Measurements from ENCODE around the gene PLPP3.

PLPP3 gene

DNA sequence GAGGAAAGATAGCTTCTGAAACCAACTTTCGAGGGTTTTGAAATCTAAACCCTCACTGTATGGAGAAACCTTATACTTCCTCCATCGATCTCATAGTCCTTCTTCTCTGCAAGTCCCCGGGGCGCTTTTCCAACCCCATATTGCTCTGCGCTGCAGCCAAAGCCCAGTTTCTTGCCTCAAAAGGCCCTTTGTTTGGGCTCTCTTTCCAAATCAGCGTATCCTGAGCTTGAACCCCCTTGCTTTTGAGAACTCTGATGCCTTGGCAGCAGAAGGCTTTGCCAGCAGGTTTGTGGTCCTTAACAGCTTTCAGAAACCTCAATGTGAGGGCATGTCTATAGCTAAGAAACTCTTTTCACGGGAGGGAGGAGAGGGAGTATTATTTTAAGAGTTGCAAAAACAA is 21.6 kb downstream of the PLPP3 start:
- Histone ChIP-seq H3K27ac (ENCODE audit: insufficient read depth in 1 of 2, low read depth in 1 of 2, low read length in 2 of 2, poor library complexity in 1 of 2, severe bottlenecking in 2 of 2) (no peak overlapping the region), H3K4me1 (ENCODE audit: control extremely low read depth in 1 of 4, control insufficient read depth in 4 of 4, insufficient read depth in 4 of 4, low read length in 3 of 4) (no peaks in the 10 kb centered on the region), H3K4me3 (ENCODE audit: control insufficient read depth in 1 of 7, extremely low read depth in 1 of 7, insufficient read depth in 4 of 7, low read depth in 2 of 7, low read length in 6 of 7) (no peak overlapping the region), H3K27me3 (replicated peaks in 2 of 5; ENCODE audit: control insufficient read depth in 4 of 5, insufficient read depth in 5 of 5, low read length in 4 of 5) (no peaks in the 10 kb centered on the region), H3K9me3 (ENCODE audit: control extremely low read depth in 1 of 5, control insufficient read depth in 4 of 5, insufficient read depth in 2 of 5, low read depth in 1 of 5, low read length in 4 of 5) (no peaks in the 10 kb centered on the region), H3K36me3 (ENCODE audit: control insufficient read depth in 4 of 4, insufficient read depth in 4 of 4, low read length in 3 of 4) (no peaks in the 10 kb centered on the region)
- POLR2A ChIA-PET: no interaction called here
- CTCF ChIA-PET: interaction anchor here (0.6 to 1.4 kb wide), 3 partner anchors 16 to 29 kb away, joined by 3 to 4 read pairs (median 3); no protein-coding TSS in a partner anchor
- 97% methylated on average over 5 of the region's 7 CpGs for WGBS (ENCODE audit: insufficient coverage)
- DNase-seq: no peak

DNA sequence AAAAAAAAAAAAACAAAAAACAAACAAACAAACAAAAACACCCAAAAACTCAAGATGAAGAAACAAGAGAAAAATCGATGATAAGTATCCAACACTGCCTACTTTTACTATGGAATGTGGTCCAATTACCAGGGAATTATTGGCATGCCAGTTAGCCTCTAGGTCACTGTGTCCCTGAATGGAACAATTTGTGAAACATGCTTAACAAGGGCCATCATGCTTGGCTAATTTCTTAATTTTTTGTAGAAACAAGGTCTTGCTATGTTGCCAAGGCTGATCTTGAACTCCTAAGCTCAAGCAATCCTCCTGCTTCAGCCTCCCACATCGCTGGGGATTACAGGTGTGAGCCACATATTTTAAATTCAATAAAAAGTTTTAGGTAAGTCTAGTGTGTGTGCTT is 23.9 kb downstream of the PLPP3 start:
- no peak for DNase-seq
- no peak overlapping the region for H3K4me3 ChIP-seq (ENCODE audit: control insufficient read depth in 1 of 7, extremely low read depth in 1 of 7, insufficient read depth in 4 of 7, low read depth in 2 of 7, low read length in 6 of 7)
- H3K27ac ChIP-seq (ENCODE audit: insufficient read depth in 1 of 2, low read depth in 1 of 2, low read length in 2 of 2, poor library complexity in 1 of 2, severe bottlenecking in 2 of 2): no peak overlapping the region
- H3K27me3 ChIP-seq (replicated peaks in 2 of 5; ENCODE audit: control insufficient read depth in 4 of 5, insufficient read depth in 5 of 5, low read length in 4 of 5): no peaks in the 10 kb centered on the region
- ChIA-PET POLR2A (no interaction called here), CTCF (no interaction called here)
- H3K36me3 ChIP-seq (ENCODE audit: control insufficient read depth in 4 of 4, insufficient read depth in 4 of 4, low read length in 3 of 4): no peaks in the 10 kb centered on the region
- H3K4me1 ChIP-seq (ENCODE audit: control extremely low read depth in 1 of 4, control insufficient read depth in 4 of 4, insufficient read depth in 4 of 4, low read length in 3 of 4): no peaks in the 10 kb centered on the region
- H3K9me3 ChIP-seq (ENCODE audit: control extremely low read depth in 1 of 5, control insufficient read depth in 4 of 5, insufficient read depth in 2 of 5, low read depth in 1 of 5, low read length in 4 of 5): no peaks in the 10 kb centered on the region
- WGBS (ENCODE audit: insufficient coverage): 100% methylated on average over 1 of the region's 2 CpGs

DNA sequence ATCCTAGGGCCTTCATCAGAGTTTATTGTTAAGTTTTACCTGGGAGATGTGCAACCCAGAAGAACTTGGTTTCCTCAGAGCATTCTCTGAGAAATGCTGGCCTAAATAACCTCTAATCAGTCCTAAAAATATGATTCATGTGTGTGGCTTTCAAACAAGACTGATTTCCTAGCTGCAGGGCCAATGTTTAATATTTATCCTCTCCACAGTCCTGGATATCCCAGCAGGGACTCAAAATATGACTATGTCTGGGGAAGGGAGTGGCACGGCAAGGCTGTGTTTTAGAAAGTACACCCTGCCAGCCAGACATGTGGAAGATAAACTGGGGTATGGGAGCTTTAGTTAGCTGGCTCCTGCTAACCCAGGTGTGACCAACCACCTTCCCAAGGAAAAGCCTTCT is 26.3 kb downstream of the PLPP3 start:
- no peak for DNase-seq
- Histone ChIP-seq H3K27ac (ENCODE audit: insufficient read depth in 1 of 2, low read depth in 1 of 2, low read length in 2 of 2, poor library complexity in 1 of 2, severe bottlenecking in 2 of 2) (no peak overlapping the region), H3K4me1 (ENCODE audit: control extremely low read depth in 1 of 4, control insufficient read depth in 4 of 4, insufficient read depth in 4 of 4, low read length in 3 of 4) (no peaks in the 10 kb centered on the region), H3K27me3 (replicated peaks in 2 of 5; ENCODE audit: control insufficient read depth in 4 of 5, insufficient read depth in 5 of 5, low read length in 4 of 5) (no peaks in the 10 kb centered on the region), H3K4me3 (ENCODE audit: control insufficient read depth in 1 of 7, extremely low read depth in 1 of 7, insufficient read depth in 4 of 7, low read depth in 2 of 7, low read length in 6 of 7) (no peak overlapping the region), H3K36me3 (ENCODE audit: control insufficient read depth in 4 of 4, insufficient read depth in 4 of 4, low read length in 3 of 4) (no peaks in the 10 kb centered on the region), H3K9me3 (ENCODE audit: control extremely low read depth in 1 of 5, control insufficient read depth in 4 of 5, insufficient read depth in 2 of 5, low read depth in 1 of 5, low read length in 4 of 5) (no peaks in the 10 kb centered on the region)
- POLR2A ChIA-PET: no interaction called here
- CTCF ChIA-PET: no interaction called here
- WGBS (ENCODE audit: insufficient coverage): no CpG with 5 or more reads among the region's 1 CpG

DNA sequence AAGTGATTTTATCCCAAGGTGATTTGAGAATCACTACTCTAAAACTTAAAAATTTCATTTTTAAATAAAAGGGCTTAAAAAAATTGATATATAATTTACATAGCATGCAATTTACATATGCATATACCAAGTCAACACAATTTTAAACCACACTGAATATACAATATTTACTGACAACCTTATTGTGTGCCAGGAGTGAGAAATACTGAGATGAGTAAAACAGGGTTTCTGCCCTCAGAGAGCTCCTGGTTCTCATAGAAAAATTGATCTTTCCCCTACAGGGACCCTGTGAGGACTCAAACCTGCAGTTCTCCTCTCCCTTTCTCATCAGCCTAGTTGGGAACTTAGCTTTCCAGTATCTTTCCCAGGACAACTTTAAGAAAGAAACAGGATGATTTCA is 27.0 kb downstream of the PLPP3 start:
- no peaks in the 10 kb centered on the region for H3K36me3 ChIP-seq (ENCODE audit: control insufficient read depth in 4 of 4, insufficient read depth in 4 of 4, low read length in 3 of 4)
- H3K9me3 ChIP-seq (ENCODE audit: control extremely low read depth in 1 of 5, control insufficient read depth in 4 of 5, insufficient read depth in 2 of 5, low read depth in 1 of 5, low read length in 4 of 5): no peaks in the 10 kb centered on the region
- H3K27me3 ChIP-seq (replicated peaks in 2 of 5; ENCODE audit: control insufficient read depth in 4 of 5, insufficient read depth in 5 of 5, low read length in 4 of 5): no peaks in the 10 kb centered on the region
- ChIA-PET POLR2A (no interaction called here), CTCF (no interaction called here)
- H3K4me3 ChIP-seq (ENCODE audit: control insufficient read depth in 1 of 7, extremely low read depth in 1 of 7, insufficient read depth in 4 of 7, low read depth in 2 of 7, low read length in 6 of 7): no peak overlapping the region
- no peak overlapping the region for H3K27ac ChIP-seq (ENCODE audit: insufficient read depth in 1 of 2, low read depth in 1 of 2, low read length in 2 of 2, poor library complexity in 1 of 2, severe bottlenecking in 2 of 2)
- DNase-seq: no peak
- H3K4me1 ChIP-seq (ENCODE audit: control extremely low read depth in 1 of 4, control insufficient read depth in 4 of 4, insufficient read depth in 4 of 4, low read length in 3 of 4): no peaks in the 10 kb centered on the region

DNA sequence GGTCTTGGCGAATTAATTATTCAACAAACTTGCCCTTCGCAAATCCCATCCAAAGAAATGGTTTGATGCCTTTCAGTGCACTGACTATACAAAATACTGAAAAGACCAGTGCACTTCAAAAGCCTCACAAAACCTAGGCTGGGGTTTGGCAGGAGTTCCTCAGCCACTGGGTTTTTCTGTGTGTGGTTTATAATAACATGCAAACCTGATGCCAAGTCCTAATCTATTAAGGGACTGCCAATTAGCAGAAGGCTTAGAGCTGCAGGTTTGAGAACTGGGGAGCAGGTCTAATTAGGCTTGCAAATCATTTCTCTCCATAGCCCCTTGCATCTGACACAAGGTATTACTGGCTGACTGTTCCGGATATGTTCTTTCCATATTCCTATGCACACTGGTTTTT is 27.7 kb downstream of the PLPP3 start:
- WGBS (ENCODE audit: insufficient coverage): no CpG with 5 or more reads among the region's 3 CpGs
- ChIA-PET CTCF (no interaction called here), POLR2A (no interaction called here)
- Histone ChIP-seq H3K4me1 (ENCODE audit: control extremely low read depth in 1 of 4, control insufficient read depth in 4 of 4, insufficient read depth in 4 of 4, low read length in 3 of 4) (no peaks in the 10 kb centered on the region), H3K9me3 (ENCODE audit: control extremely low read depth in 1 of 5, control insufficient read depth in 4 of 5, insufficient read depth in 2 of 5, low read depth in 1 of 5, low read length in 4 of 5) (no peaks in the 10 kb centered on the region), H3K36me3 (ENCODE audit: control insufficient read depth in 4 of 4, insufficient read depth in 4 of 4, low read length in 3 of 4) (no peaks in the 10 kb centered on the region), H3K27me3 (replicated peaks in 2 of 5; ENCODE audit: control insufficient read depth in 4 of 5, insufficient read depth in 5 of 5, low read length in 4 of 5) (no peaks in the 10 kb centered on the region), H3K27ac (ENCODE audit: insufficient read depth in 1 of 2, low read depth in 1 of 2, low read length in 2 of 2, poor library complexity in 1 of 2, severe bottlenecking in 2 of 2) (no peak overlapping the region), H3K4me3 (ENCODE audit: control insufficient read depth in 1 of 7, extremely low read depth in 1 of 7, insufficient read depth in 4 of 7, low read depth in 2 of 7, low read length in 6 of 7) (no peak overlapping the region)
- no peak for DNase-seq

DNA sequence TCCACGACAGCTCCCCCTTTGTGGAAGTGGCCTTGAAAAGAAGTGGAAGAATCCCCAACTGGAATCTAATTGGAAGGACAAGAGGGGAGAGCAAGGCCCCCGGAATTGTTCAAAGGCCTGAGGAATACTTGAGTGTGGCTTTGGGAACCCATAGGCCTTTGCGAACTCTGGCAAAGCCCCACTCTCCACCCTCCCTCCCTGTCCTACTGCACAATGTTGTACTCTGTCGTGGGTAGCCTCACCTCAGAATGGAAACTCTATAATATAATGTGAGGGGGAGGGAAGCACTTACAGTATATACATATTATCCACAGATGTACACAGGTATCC is 28.5 kb downstream of the PLPP3 start:
- Histone ChIP-seq H3K4me1 (ENCODE audit: control extremely low read depth in 1 of 4, control insufficient read depth in 4 of 4, insufficient read depth in 4 of 4, low read length in 3 of 4) (no peaks in the 10 kb centered on the region), H3K36me3 (ENCODE audit: control insufficient read depth in 4 of 4, insufficient read depth in 4 of 4, low read length in 3 of 4) (no peaks in the 10 kb centered on the region), H3K27me3 (replicated peaks in 2 of 5; ENCODE audit: control insufficient read depth in 4 of 5, insufficient read depth in 5 of 5, low read length in 4 of 5) (no peaks in the 10 kb centered on the region), H3K4me3 (ENCODE audit: control insufficient read depth in 1 of 7, extremely low read depth in 1 of 7, insufficient read depth in 4 of 7, low read depth in 2 of 7, low read length in 6 of 7) (no peak overlapping the region), H3K27ac (ENCODE audit: insufficient read depth in 1 of 2, low read depth in 1 of 2, low read length in 2 of 2, poor library complexity in 1 of 2, severe bottlenecking in 2 of 2) (no peak overlapping the region), H3K9me3 (ENCODE audit: control extremely low read depth in 1 of 5, control insufficient read depth in 4 of 5, insufficient read depth in 2 of 5, low read depth in 1 of 5, low read length in 4 of 5) (no peaks in the 10 kb centered on the region)
- POLR2A ChIA-PET: interaction anchor here (0.7 kb wide), 1 partner anchor 82 kb away, joined by 3 read pairs; no protein-coding TSS in a partner anchor
- CTCF ChIA-PET: no interaction called here
- 86% methylated on average over 1 of the region's 4 CpGs for WGBS (ENCODE audit: insufficient coverage)
- no peak for DNase-seq

DNA sequence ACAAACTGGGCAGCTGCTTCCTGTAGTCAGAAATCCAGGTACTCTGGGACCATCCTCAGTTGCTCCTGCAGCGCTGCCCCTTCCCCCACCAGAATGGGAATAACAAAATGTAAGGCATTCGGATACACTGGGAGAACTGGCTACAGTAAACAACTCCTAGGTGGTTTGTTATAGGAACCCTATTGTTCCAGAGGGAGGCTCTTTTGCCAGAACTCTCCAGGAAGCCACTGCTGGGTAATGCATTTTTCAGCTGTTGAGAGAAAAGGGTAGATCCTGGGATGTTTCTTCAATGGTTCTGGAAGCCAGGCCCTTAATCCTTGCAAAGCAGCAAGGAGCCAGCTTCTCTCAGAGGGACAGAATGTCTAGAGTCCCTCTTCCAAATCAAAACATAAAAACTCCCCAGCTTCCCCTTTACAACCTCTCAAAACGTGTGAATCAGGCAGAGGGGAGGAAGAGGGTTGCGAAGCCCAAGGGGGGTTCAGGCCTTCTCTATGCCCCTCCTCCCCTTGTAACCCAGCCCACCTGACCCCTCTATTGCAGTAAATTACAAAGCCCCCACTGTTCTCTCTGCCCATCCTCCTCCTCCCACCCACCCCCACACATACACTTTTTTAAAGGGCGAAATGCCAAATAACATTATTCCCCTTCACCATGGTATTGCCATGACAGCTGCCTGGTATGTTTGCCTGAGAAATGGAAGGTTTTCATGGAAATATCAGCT is 29.1 kb downstream of the PLPP3 start:
- no peak for DNase-seq
- Histone ChIP-seq H3K27me3 (replicated peaks in 2 of 5; ENCODE audit: control insufficient read depth in 4 of 5, insufficient read depth in 5 of 5, low read length in 4 of 5) (no peaks in the 10 kb centered on the region), H3K27ac (ENCODE audit: insufficient read depth in 1 of 2, low read depth in 1 of 2, low read length in 2 of 2, poor library complexity in 1 of 2, severe bottlenecking in 2 of 2) (no peak overlapping the region), H3K36me3 (ENCODE audit: control insufficient read depth in 4 of 4, insufficient read depth in 4 of 4, low read length in 3 of 4) (no peaks in the 10 kb centered on the region), H3K4me3 (ENCODE audit: control insufficient read depth in 1 of 7, extremely low read depth in 1 of 7, insufficient read depth in 4 of 7, low read depth in 2 of 7, low read length in 6 of 7) (no peak overlapping the region), H3K4me1 (ENCODE audit: control extremely low read depth in 1 of 4, control insufficient read depth in 4 of 4, insufficient read depth in 4 of 4, low read length in 3 of 4) (no peaks in the 10 kb centered on the region), H3K9me3 (ENCODE audit: control extremely low read depth in 1 of 5, control insufficient read depth in 4 of 5, insufficient read depth in 2 of 5, low read depth in 1 of 5, low read length in 4 of 5) (no peaks in the 10 kb centered on the region)
- POLR2A ChIA-PET: interaction anchor here (0.6 to 0.7 kb wide), 2 partner anchors 82 to 129 kb away, joined by 3 read pairs; no protein-coding TSS in a partner anchor
- CTCF ChIA-PET: no interaction called here
- WGBS (ENCODE audit: insufficient coverage): 67% methylated on average over 1 of the region's 5 CpGs

Measured in common myeloid progenitor, CD34-positive (primary cell).